T follicular helper cell (primary cell): ENCODE results near the gene SLC30A3.

Source experiments
- DNase-seq: peaks from one replicate; pipeline ENCODE4 v3.0.0-alpha.2; 2020; ENCODE audit warnings: low read depth

Gene SLC30A3

DNA sequence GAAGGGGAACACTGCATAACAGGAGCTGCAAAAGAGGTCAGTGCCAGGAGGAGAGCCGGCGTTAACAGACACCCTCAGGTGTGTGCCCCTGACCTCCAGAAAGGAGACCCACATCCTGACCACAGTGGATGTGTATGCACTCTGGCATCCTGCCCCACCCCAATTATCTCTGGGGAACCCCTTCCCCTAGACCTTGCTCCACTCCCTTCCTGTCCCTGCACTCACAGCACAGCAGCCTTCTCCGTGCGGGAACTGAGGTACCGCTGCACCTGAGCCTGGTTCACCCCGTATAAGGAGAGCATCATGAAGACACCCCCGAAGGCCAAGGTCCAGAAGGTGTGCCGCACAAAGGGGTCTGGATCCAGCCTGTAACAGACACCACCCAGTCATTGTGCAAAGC lies 58.3 kb downstream of the SLC30A3 start:
- DNase-seq = no peak

DNA sequence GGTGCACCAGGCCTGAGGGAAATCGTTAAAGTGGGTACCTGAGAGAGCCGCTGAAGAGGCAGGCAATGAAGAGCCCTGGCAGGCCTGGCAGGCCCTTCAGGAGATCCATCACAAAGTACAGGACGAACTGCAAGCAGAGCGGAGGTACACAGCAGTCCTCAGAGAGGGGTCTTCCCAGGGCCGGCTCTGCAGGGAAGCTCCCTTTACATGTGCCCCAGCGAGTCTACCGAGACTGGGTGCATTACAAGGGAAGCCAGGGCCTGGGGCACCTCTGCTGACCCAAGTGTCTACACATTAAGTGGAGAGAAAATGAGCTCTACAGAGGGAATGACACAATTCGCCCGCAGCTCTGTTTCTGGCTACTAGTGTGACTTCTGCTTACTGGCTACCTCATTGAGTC lies 59.1 kb downstream of the SLC30A3 start:
- DNase-seq = no peak
